DND-41 (cell line): ENCODE data around the gene PLA2G4B.

Source experiments
- ATAC-seq: fragments of 200-7000 bp; cut with Tn5 transposase; 3 replicates; pipeline ENCODE4 v1.9.1; 2021; ENCODE audit warnings: low read depth; ENCODE audit not compliant: insufficient read depth
- DNase-seq: peaks from one replicate; pipeline ENCODE4 v3.0.0-alpha.2; 2020
- H2AFZ ChIP-seq: 2 replicates; pipeline ENCODE4 v1.6.0; 2012; ENCODE audit warnings: low read depth, low read length
- H3K27ac ChIP-seq: 2 replicates; pipeline ENCODE4 v1.5.1; 2012; ENCODE audit warnings: low read length, inconsistent platforms
- H3K27me3 ChIP-seq: fragments of 200-600 bp; sonication (generic); 2 replicates; pipeline ENCODE4 v1.6.0; 2012; ENCODE audit warnings: low read length, mild to moderate bottlenecking, inconsistent platforms; ENCODE audit not compliant: insufficient read depth, poor library complexity
- H3K36me3 ChIP-seq: 2 replicates; pipeline ENCODE4 v1.5.1; 2012; ENCODE audit warnings: low read length, inconsistent platforms; ENCODE audit not compliant: insufficient read depth
- H3K4me1 ChIP-seq: 2 replicates; pipeline ENCODE4 v1.5.1; 2012; ENCODE audit warnings: mild to moderate bottlenecking, low read length; ENCODE audit not compliant: insufficient read depth
- H3K4me2 ChIP-seq: 2 replicates; pipeline ENCODE4 v1.6.0; 2012; ENCODE audit warnings: mild to moderate bottlenecking, moderate library complexity, low read length, inconsistent platforms; ENCODE audit not compliant: insufficient read depth
- H3K4me3 ChIP-seq, 2 experiments: fragments of 200-600 bp in 1 of 2; shearing (Covaris generic) in 1 of 2; 2 replicates each; pipeline ENCODE4 v1.5.1; 2012 to 2016; ENCODE audit warnings: inconsistent platforms in 2 of 2, low read length in 2 of 2, mild to moderate bottlenecking in 2 of 2, low read depth in 1 of 2, moderate library complexity in 1 of 2
- H3K79me2 ChIP-seq: 2 replicates; pipeline ENCODE4 v1.6.0; 2012; ENCODE audit warnings: low read length, inconsistent platforms; ENCODE audit not compliant: insufficient read depth
- H3K9ac ChIP-seq: 2 replicates; pipeline ENCODE4 v1.6.0; 2012; ENCODE audit warnings: low read depth, mild to moderate bottlenecking, inconsistent platforms, low read length, moderate library complexity
- H3K9me3 ChIP-seq: 2 replicates; pipeline ENCODE4 v1.5.1; 2012; ENCODE audit warnings: low read length, moderate library complexity, mild to moderate bottlenecking, inconsistent platforms; ENCODE audit not compliant: insufficient read depth, severe bottlenecking
- H4K20me1 ChIP-seq: 2 replicates; pipeline ENCODE4 v1.6.0; 2012; ENCODE audit warnings: low read length; ENCODE audit not compliant: insufficient read depth
- EZH2 ChIP-seq: IDR thresholded peaks from 3 replicates; pipeline ENCODE4 v1.6.1; 2012; ENCODE audit warnings: borderline replicate concordance, low read depth, mild to moderate bottlenecking, moderate library complexity, low read length, inconsistent platforms; ENCODE audit not compliant: severe bottlenecking
- TF ChIP-seq, protein P1 (sequence below): IDR thresholded peaks from 2 replicates; pipeline ENCODE4 v1.5.1; 2012; ENCODE audit warnings: borderline replicate concordance, low read length, moderate library complexity, mild to moderate bottlenecking; ENCODE audit not compliant: poor library complexity, severe bottlenecking; ENCODE audit errors: extremely low read depth

PLA2G4B gene

DNA sequence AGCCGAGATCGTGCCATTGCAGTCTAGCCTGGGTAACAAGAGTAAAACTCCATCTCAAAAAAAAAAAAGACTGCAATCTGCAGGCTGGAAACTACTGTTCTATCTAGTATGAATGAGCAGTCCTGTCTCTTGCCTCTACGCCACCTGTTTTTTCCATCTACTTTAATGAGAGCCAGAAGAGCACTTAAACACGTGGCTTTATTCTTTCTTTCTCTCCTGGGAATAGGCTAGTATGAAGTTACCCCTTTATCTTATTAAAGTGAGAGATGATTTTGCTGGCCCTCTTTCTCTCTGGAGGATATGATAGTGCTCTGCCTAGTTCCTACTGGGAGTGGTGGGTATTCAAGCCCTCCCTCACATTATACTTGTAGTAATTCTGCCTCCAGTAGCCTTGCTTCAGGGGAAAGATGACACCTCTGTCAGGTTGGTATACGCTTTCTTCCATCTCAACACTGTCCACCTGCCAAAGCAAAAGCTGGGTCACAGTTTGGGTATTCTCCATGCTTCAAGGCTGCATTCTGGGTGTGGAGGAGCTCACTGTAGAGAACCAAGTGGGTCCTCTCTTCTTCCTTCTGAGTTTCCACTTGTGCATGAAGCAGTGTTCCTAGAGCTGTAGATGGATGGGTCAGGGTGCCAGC lies 46.5 kb upstream of the PLA2G4B start:
- no peak overlapping the region for H3K4me2 ChIP-seq
- H3K36me3 ChIP-seq: no peaks in the 10 kb centered on the region
- TF ChIP-seq EZH2: no peak
- TF ChIP-seq, protein P1, sequence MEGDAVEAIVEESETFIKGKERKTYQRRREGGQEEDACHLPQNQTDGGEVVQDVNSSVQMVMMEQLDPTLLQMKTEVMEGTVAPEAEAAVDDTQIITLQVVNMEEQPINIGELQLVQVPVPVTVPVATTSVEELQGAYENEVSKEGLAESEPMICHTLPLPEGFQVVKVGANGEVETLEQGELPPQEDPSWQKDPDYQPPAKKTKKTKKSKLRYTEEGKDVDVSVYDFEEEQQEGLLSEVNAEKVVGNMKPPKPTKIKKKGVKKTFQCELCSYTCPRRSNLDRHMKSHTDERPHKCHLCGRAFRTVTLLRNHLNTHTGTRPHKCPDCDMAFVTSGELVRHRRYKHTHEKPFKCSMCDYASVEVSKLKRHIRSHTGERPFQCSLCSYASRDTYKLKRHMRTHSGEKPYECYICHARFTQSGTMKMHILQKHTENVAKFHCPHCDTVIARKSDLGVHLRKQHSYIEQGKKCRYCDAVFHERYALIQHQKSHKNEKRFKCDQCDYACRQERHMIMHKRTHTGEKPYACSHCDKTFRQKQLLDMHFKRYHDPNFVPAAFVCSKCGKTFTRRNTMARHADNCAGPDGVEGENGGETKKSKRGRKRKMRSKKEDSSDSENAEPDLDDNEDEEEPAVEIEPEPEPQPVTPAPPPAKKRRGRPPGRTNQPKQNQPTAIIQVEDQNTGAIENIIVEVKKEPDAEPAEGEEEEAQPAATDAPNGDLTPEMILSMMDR: no peak
- H3K4me3 ChIP-seq: no peak overlapping the region
- H3K27me3 ChIP-seq: no peaks in the 10 kb centered on the region
- H3K4me1 ChIP-seq: peaks cover 28% of the 10 kb centered on the region
- DNase-seq (no peak), ATAC-seq (no peak)
- peaks cover 32% of the 10 kb centered on the region; the same call in 1 of the 2 replicates for H3K79me2 ChIP-seq
- H4K20me1 ChIP-seq: peaks cover 3% of the 10 kb centered on the region; the same call in 1 of the 2 replicates
- H3K9me3 ChIP-seq: no peaks in the 10 kb centered on the region
- no peak overlapping the region for H2AFZ ChIP-seq
- H3K27ac ChIP-seq: no peak overlapping the region
- H3K9ac ChIP-seq: no peak overlapping the region

GRCh38 chr15:41794081-41794480 lies 44.6 kb upstream of the PLA2G4B start:
- no peak overlapping the region for H3K27ac ChIP-seq
- no peaks in the 10 kb centered on the region for H3K27me3 ChIP-seq
- no peak for ATAC-seq
- H3K4me3 ChIP-seq: no peak overlapping the region
- no peak overlapping the region for H3K9ac ChIP-seq
- peaks cover 31% of the 10 kb centered on the region; the same call in 1 of the 2 replicates for H3K79me2 ChIP-seq
- TF ChIP-seq EZH2: no peak
- TF ChIP-seq, protein P1: no peak
- no peaks in the 10 kb centered on the region for H3K9me3 ChIP-seq
- no peaks in the 10 kb centered on the region; the same call in 1 of the 2 replicates for H4K20me1 ChIP-seq
- DNase-seq: no peak
- no peak overlapping the region for H2AFZ ChIP-seq
- no peaks in the 10 kb centered on the region for H3K36me3 ChIP-seq
- peaks cover 28% of the 10 kb centered on the region for H3K4me1 ChIP-seq
- H3K4me2 ChIP-seq: no peak overlapping the region

- Histone ChIP-seq H3K27ac (no peak overlapping the region), H2AFZ (no peak overlapping the region), H3K27me3 (no peaks in the 10 kb centered on the region), H3K4me2 (no peak overlapping the region), H3K79me2 (peaks cover 20% of the 10 kb centered on the region; the same call in 1 of the 2 replicates), H3K36me3 (peaks cover 16% of the 10 kb centered on the region), H3K4me3 (no peak overlapping the region), H4K20me1 (no peaks in the 10 kb centered on the region), H3K9ac (no peak overlapping the region), H3K9me3 (no peaks in the 10 kb centered on the region), H3K4me1 (peaks cover 9% of the 10 kb centered on the region)
- DNase-seq (no peak), ATAC-seq (no peak)
- TF ChIP-seq EZH2: no peak
- TF ChIP-seq, protein P1: no peak
Observed at GRCh38 chr15:41795996-41796856, 42.4 kb upstream of the PLA2G4B start.
